ENCODE results near the gene WNK2. TPM values are rescaled to one million over a fixed set of nuclear protein-coding genes. Genes with fewer than 3 reads are reported as not detected.

WNK2 gene
- polyA plus RNA-seq, 4 donors = 14.6 to 34.7 (median 27.1) TPM

DNA sequence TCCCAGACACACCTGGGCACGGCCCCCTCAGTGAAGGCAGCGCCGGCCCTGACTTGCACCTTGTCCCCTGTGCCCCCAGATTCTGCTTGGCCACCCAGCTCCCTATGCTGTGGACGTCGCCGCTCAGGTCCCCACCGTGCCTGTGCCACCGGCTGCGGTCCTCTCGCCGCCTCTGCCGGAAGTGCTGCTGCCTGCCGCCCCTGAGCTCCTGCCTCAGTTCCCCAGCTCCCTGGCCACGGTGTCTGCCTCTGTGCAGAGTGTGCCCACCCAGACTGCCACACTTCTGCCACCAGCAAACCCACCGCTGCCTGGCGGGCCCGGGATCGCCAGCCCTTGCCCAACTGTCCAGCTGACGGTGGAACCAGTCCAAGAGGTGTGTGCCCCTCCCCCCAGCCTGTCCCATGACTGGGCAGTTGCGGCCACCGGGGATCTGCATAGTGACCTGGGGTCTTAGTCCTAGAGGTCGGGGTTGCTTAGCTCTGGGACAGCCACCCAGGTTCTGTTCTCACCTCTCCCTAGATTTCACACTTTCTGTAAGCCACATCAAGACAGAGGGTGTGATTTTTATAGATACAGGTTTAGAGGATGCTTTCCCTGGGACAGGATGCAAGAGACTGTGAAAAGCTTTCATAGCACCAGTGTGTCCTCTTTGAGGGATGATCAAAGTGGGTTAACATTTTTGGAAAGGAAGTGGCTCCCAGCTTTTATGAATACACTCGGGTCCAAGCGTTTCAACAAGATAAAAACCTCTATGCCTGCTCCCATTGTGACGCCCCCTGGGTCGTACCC, 78.0 kb downstream of the WNK2 start:
- no peak for DNase-seq (ENCODE audit: low read depth in 4 of 4, low spot score in 2 of 4)

DNA sequence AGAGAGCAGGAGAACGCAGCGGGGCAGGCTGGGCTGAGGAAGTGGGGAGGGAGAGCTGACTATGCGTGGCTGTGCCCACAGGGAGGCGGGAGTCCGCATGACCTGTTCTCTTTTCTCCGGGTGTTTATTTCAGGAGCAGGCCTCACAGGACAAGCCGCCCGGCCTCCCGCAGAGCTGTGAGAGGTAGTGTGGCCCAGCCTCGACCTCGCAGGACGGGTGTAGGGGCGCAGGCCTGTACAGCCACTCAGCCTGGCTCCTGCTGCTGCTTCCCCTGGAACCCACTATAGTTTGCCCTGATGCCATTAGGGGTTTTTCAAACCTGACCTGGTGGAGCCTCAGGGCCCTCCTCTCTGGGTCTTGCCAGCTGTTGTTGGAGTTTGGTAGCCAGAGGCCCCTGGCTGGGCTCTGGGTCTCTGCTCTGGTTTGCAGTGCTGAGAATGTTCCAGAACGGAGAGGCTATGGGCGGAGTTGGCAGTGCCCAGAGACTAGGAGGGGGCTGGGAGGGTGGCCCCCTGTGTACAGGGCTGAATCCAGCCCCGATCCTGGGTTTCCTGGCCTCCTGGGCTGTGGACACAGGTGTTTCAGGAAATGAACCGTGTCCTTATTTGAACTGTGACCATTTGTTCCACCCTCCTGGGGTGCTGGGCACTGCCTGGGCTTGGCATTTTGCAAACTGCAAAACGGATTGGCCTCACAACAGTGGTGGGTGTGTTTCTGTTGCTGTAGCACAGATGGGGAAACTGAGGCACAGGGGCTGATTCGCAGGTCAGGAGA, 78.8 kb downstream of the WNK2 start:
- DNase-seq (ENCODE audit: low read depth in 4 of 4, low spot score in 2 of 4) = no peak

DNA sequence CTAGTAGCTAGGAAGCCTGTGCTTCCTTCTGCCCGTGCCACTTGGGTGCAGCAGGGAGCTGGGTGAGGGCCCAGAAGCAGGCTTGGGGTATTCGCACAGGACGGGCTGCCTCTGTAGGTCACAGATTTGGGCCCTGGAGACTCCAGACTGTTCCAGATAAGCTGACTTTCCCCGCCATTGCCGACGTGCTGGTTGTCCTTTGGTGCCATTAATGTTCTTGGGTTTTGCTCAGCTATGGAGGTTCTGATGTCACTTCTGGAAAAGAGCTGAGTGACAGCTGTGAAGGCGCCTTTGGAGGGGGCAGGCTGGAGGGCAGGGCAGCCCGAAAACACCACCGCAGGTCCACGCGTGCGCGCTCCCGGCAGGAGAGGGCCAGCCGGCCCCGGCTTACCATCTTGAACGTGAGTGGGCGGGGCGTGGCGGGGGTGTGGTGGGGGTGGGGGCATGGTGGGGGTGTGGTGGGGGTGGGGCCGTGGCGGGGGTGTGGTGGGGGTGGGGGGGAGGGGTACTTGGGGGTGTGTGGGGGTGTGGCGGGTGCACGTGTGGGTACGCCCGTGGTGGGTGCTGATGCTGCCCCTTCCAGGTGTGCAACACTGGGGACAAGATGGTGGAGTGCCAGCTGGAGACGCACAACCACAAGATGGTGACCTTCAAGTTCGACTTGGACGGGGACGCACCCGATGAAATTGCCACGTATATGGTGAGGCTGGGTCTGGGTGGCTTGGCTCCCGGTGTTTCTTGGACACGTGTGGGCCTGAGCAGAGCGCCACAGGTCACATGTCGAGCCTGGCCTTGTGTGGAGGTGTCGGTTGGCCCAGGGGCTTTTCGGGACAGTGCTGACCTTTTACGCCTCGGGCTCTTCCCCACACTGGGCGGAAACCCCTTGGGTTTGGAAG, 79.6 kb downstream of the WNK2 start:
- DNase-seq (ENCODE audit: low read depth in 4 of 4, low spot score in 2 of 4) = no peak

DNA sequence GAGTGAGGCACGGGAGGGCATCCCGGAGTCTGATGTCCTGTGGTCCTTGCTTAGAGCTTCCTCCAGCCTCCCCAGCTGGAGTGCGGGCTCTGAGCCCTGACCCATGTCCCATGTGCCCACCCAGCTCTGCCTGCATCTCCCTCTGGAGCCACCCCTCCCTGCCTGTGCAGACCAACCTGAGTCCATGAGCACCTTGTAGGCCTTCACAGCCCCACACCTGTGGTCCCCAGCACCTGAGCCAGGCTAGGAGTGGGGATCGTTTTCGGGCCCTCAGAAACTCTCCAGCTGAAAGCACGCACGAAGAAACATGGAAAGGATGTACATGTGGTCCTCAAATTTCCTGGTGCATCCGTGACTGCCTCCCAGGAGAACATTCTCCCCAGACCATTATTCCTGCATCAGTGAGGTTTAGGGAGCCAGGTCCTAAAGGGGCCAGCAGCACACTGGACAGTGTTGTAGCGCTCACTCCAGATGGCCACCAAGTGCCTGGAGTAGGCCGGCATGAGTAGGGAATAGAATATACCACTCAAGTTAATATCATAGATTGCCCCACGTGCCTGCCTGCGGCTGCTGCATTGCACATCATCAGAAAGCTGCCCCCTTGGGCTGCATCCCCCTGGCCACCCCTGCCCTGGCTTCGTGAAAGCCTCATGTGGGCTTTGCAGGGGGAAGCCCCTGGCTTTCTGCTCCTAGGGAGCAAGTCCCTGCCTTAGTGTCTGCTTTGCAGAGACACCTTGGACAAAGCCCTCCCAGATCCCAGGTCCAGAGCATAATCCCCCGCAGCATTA, 80.6 kb downstream of the WNK2 start:
- no peak for DNase-seq (ENCODE audit: low read depth in 4 of 4, low spot score in 2 of 4)

DNA sequence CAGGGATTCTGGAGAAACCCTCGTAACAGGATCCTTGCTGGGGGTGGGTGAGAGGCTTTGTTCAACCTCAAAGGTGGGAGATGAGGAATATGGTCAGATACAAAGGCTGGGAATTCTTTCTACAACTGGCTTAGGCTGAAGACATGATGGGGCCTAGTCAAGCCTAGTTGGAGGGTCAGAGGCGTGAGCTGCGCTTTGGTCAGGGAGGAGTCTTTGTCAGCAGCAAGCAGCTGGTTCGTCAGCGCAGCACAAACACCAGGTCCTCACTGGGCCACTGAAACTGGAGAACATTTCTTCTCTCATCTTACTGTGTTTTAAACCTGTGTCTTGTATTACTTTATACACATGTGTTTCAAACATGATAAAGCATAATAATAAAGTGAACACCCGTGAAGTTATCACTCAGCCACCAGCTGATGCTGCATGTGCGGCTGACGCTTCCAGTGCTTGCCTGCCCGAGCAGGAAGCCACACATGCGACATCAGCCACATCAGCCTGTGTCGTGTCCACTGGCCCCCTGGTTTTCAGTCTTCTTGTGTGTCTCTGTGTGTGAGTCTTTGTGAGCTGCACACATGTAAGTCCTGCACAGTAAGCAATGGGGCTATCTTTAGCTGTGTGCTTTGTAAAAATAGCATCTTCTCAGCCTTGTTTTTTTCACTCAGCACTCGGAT, 81.5 kb downstream of the WNK2 start:
- no peak for DNase-seq (ENCODE audit: low read depth in 4 of 4, low spot score in 2 of 4)

DNA sequence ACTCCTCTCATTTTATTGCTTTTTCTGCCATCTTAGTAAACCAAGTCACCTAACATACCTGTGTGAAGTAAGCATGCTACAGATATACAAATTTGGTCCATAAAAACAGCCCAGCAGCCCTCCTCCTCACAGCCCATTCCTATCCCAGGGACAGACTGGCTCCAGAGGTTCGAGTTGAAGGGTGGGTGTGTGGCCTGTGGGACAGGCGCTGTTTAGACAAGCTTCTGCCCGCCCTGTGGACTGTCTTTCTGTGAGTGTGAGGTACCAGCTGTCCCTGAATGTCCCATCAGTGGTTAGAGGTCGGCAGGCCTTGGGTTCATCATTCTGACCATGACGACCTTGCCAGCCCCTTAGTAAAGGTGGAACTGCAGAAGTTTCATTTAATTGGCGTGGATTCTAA, 82.0 kb downstream of the WNK2 start:
- no peak for DNase-seq (ENCODE audit: low read depth in 4 of 4, low spot score in 2 of 4)

DNA sequence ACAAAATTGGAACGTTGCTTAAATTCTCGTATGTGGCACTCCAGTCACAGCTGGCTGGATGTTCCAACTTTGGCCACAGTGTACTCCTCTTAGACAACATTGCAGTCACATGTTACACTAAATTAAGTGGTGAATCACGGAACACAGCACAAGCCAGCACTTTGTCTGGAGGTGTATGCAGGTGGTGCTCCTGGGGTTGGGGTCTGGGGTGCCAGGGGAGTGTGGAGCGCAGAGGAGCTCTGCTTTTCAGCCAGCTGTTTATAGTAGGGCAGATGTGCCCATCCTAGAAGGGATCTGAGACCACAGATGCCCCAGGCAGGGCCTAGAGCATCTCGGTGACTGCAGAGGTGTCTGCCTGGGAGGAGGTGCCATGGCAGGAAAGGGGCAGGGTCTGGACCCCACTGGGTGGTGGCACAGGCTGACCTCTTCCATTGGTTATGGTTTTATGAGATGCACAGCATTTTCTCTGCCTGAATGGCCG, 82.6 kb downstream of the WNK2 start:
- DNase-seq (ENCODE audit: low read depth in 4 of 4, low spot score in 2 of 4) = no peak

DNA sequence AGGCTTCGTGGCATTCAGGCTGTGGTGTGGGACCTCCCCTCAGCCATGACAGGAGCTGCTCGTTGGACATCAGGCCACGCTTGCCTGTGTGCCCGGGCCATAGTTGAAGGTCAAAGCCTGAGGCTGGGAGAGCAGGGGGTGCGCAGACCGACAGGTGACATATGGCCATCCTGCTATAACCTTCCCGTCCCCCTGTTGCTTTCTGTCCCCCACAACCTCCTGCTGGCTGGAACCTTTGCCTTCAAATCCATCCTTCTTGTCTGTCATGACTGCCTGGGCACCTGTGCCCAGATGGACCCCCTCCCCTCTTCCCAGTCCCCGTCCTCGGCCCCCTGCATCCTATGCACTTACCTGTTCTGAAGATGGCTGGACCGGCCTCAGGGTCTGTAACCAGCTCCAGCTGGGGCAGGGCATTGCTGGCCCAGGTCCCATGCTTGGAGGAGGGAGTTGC, 83.2 kb downstream of the WNK2 start:
- no peak for DNase-seq (ENCODE audit: low read depth in 4 of 4, low spot score in 2 of 4)

DNA sequence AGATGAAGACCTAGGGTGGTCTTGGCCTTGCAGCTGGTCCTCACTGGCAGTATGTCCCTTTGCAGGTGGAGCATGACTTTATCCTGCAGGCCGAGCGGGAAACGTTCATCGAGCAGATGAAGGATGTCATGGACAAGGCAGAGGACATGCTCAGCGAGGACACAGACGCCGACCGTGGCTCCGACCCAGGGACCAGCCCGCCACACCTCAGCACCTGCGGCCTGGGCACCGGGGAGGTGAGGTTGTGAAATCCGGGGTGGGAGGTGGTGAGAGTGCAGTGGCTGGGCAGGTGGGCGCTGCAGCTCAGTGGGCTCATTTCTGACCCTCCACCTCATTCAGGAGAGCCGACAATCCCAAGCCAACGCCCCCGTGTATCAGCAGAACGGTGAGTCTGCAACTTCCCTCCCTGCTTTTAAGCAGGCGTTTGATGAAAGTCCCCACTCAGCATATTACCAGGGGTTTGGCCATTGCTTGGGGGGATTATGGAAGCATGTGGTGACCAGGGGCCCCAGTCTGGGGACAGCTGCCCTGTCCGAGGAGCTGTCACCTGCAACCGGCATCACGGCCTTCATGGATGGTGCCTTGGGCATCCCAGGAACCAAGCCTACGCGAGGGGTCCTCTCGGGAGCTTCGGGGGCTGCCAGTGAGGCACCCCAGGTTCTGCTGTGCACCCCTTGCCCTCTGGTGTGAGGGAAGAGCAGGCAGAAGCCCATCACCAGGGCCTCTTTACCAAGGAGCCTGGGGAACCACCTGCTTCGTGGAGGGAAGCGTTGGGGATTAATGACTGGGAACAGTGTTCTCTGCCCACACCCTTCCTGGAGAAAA, 84.0 kb downstream of the WNK2 start:
- DNase-seq (ENCODE audit: low read depth in 4 of 4, low spot score in 2 of 4) = no peak

DNA sequence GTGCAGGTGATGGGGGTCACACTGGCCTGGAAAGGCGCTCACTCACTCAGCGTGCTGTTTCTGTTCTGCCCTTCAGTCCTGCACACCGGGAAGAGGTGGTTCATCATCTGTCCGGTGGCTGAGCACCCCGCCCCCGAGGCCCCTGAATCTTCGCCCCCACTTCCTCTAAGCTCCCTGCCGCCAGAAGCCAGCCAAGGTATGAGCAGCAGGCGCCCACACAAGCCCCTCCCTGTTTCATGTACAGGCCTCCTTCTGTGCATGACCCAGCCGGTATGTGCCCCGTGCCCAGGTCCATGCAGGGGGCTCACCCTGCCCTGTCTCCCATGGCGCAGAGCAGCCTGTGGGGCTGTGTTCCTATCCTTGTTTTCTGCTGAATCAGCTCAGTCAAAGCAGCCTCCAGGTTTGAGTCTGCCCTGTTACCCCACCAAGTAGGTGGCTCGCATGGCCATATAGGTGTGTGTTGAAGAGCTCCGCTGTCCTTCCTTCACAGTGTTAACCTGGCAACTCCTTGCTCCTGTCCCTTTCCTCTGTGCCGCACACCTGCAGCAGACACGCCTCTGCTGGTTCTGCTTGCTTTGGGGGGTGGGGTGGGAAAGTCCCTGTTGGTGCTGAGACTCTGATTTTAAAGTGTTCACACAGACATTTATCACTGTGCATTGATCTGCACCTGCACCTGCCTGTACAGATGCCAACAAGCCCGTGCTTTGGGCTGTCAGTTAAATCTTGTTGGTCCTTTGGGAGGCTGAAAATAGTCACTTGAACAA, 84.8 kb downstream of the WNK2 start:
- DNase-seq (ENCODE audit: low read depth in 4 of 4, low spot score in 2 of 4) = no peak

DNA sequence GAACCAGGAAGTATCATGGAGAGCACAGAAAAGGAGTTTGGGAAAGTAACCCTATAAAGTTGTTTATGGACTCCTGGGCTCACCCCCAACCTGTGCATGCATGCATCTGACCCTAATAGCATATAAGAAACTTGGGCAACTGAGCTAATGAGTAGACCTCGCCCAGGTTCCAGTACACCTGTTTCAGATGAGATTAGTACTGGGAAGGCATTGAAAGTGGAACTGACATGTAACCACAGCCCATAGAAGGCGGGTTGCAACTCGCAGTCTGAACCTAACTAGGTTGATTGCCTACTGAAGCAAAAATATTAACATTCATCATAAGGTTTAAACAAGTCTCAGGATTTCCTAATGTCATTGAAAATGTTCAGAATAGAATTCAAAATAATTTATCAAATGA, 87.0 kb downstream of the WNK2 start:
- no peak for DNase-seq (ENCODE audit: low read depth in 4 of 4, low spot score in 2 of 4)

DNA sequence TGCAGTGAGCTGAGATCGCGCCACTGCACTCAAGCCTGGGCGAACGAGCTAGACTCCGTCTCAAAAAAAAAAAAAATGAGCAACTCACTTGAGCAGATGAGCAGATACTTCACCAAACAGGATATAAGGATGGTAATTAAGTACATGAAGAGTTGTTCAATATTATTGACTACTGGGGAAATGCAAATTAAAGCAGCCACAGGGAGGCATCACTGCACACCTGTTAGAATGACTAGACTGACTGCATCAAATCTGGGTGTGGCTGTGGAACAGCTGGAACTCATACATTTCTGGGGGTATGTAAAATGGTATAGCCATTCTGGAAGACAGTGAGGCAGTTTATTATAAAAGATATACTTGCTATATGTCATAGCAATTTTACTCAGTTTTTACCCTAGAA, 93.0 kb downstream of the WNK2 start:
- DNase-seq (ENCODE audit: low read depth in 4 of 4, low spot score in 2 of 4) = no peak

DNA sequence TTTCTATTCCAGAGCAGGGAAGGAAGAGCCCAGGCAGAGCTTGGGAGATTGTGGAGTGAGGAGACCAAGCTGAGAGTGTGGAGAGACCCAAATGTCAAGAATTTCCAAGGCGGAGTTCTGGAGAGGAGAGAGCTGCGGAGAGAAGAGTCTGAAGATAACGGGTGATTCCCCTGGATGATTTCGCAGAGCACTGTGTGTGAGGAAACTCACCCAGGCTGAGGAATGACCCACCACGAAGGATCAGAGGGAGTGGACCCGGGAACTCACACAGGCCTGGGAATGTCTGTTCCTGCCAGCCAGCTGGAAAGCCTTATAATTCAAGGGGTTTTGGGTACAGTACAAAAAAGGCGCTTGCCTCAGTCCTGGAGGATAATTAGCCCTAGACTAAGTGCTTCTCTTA, 94.2 kb downstream of the WNK2 start:
- DNase-seq (ENCODE audit: low read depth in 4 of 4, low spot score in 2 of 4) = no peak

DNA sequence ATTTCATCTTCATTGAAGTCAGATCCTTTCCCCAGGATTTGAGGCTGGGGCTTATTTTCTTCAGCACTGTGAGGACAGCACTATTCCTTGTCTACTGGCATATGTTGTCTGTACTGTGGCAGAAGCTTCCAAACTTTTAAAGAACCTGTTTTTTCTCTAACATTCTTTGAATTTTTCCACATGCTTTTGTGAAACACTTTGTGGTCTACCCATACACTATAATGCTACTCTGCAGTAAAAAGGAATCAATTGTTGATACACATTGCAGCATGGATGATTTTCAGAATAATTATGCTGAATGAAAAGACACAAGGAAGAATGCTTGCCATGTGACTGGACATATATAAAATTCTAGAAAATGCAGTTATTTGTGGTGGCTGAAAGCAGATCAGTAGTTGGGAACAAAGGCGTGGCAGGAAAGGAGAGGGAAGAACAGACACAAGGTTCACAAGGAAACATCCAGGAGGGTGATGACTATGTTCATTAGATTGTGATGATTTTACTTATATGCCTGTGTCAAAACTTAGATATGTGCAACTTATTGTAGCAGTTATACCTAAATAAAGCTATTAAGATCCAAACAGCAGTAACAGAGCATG, 96.8 kb downstream of the WNK2 start:
- DNase-seq (ENCODE audit: low read depth in 4 of 4, low spot score in 2 of 4) = no peak

DNA sequence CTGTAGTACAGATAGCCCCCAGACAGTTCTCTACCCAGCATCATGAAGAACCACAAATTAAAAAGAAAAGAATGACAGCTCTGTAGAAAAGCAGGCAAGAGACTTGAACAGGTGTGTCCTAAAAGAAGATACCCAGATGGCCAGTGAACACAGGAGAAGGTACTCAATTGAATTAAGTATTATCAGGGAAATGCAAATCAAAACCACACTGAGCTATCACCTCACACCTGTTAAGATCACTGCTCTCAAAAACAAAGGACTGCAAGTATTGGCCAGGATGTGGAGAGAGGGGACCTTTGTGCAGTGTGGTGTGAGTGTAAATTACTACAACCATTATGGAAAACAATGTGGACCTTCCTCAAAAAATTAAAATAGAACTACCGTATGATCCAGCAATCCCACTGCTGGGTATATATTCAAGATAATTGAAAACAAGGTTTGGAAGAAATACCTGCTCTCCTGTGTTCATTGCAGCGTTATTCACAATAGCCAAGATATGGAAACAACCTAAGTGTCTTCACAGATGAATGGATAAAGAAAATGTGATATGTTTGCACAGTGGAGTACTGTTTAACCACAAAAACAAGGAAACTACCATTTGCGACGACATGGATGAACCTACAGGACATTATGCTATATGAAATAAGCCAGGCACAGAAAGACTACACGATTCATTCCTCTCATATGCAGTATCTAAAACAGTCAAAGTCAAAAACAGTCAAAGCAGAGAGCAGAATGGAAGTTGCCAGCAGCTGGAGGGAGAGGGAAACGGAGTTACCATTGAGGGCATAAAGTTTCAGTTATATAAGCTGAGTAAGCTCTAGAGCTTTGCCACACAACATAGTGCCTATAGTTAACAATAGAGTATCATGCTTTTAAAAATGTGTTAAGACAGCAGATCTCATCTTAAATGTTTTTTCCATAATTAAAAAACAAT, 102.6 kb downstream of the WNK2 start:
- DNase-seq (ENCODE audit: low read depth in 4 of 4, low spot score in 2 of 4) = no peak

DNA sequence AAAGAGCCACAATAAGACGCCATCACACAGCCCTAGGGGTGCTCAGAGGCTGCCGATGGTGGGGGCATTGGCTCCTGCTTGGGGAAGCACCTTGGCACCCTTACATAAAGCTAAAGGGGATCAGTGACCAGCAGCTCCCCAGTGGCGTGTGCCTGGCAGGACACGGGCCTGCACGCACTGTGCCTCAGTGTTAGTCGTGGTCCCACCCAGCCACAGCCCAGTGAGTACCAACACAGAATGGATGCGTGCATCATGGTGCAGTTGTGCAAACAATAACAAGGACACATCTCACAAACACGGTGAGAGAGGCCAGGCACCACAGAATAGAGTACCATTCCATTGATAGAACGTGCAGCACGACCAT, 103.2 kb downstream of the WNK2 start:
- no peak for DNase-seq (ENCODE audit: low read depth in 4 of 4, low spot score in 2 of 4)

DNA sequence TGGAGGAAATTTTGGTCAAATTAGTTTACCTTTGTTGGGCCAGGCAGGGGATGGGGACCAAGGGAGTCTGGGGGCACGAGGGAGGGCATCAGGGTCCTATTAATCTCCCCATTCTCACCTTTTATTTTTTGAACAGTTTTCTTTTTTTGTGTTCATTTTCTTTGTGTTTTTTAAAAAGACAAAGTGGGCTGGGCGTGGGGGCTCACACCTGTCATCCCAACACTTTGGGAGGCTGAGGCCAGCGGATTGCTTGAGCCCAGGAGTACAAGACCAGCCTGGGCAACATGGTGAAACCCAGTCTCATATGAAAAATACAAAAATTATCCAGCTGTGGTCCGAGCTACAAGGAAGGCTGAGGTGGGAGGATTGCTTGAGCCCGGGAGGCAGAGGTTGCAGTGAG, 103.7 kb downstream of the WNK2 start:
- DNase-seq (ENCODE audit: low read depth in 4 of 4, low spot score in 2 of 4) = no peak
